Endothelial cell of hepatic sinusoid (primary cell): Measurements from ENCODE around the gene TDRD9.

Experiments
- in situ Hi-C: cut with HindIII; loops from 2 replicates; pipeline ENCODE4 v1.10.0; 2017; ENCODE audit warnings: low sequenced_read_pairs

Gene TDRD9

DNA sequence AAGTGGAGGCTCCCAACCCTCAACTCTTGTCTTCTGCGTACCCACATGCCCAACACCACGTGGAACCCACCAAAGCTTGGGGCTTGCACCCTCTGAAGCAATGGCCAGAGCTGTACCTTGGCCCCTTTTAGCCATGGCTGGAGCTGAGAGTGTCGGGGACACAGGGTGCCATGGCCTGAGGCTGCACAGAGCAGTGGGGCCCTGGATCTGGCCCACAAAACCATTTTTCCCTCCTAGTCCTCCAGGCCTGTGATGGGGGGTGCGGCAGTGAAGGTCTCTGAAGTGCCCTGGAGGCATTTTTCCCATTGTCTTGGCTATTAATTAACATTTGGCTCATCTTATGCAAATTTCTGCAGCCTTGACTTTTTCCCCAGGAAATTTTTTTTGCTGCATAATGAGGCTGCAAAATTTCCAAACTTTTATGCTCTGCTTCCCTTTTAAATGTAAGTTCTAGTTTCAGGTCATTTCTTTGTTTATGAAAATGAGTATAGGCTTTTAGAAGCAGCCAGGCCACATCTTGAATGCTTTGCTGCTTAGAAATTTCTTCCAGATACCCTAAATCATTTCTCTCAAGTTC, 138.6 kb downstream of the TDRD9 start:
- in situ Hi-C loops: no loop called here

DNA sequence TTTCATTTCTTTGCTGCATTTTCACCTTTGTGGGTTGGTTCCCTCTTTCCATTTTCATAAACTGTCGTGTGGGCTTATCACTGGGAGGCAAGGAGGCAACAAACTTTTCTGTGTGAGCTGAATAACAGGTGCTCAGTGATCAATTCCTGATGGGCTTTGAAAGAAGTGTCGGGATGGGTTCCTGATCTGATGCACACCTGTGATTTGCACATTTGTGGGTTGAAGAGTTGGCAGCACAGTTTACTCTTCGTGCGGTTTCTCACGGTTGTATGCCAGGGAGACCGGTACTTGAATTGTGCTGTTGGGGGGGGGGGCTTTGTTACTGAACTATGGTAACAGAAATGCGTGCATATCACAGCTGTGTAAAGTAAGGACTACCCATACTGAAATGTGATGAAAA, 141.3 kb downstream of the TDRD9 start:
- in situ Hi-C loops: no loop called here

DNA sequence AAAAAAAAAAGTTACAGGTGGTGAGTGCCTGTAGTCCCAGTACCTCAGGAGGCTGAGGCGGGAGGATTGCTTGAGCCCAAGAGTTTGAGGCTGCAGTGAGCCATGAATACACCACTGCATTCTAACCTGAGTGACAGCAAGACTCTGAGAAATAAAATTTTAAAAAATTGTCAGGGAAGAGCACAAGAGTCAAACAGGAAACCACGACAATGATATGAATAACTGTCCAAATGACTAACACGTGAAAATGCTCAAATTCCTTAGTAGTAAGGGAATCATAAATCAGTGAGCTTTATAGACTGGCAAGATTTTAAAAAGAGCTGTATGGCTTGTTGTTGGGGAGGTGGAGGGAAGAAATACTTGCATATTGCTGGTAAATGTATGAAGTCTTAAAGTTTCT, 144.3 kb downstream of the TDRD9 start:
- in situ Hi-C loops: no loop called here

DNA sequence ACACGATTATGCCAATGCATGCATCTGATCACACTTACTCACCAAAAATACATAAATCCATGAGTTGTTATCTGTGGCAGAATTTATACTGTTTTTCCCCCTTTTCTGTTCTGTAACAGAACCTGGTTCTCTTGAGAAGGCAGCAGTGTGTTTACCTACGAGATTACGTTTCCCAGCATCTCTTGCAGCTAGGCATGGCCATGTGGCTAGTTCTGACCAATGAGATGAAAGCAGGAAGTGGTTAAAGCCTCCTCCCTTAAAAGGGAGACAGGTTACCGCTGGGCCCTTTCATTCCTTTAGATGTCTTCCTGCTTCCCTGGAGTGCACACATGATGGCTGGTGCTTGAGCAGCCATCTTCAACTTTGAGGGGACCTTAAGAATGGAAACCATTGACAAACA, 145.5 kb downstream of the TDRD9 start:
- in situ Hi-C loops: no loop called here

DNA sequence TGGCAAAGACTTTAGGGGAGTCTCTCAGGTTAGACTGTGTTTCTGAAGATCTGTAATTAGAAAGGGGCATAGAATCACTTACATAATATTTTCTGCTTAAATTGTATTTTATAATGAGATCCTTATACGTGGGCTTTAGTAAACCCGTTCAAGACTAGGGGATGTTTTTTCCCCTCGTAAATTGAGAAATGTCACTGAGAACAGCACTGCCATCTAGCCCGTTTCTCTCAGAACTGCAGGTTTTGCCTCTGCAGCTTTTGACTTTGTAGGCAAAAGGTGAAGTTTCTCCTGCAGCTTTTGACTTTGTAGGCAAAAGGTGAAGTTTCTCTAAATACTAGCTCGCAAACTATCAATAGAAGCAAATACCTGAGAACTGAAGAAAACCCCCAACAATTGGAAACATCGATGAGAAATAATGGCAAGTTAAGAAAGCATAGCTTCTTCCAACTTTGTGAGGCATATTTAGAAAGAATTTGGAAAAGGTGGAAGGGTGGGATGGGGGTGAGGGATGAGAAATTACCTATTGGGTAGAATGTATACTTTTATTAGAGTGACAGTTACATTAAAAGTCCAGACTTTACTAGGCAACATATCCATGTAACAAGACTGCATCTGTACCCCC, 147.4 kb downstream of the TDRD9 start:
- in situ Hi-C loops: no loop called here

DNA sequence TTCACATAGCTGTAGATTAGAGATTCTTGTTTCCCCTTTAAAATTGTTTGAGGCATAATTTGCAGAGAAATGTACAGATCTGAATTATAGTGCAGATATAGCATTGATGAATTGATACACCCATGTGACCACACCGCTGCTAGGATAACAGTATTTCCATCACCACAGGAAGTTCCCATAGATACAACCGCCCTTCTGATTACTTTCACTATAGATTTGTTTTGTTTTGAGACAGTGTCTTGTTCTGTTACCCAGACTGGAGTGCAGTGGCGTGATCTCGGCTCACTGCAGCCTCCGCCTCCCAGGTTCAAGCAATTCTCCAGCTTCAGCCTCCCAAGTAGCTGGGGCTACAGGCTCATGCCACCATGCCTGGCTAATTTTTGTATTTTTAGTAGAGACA, 148.5 kb downstream of the TDRD9 start:
- in situ Hi-C loops: no loop called here

DNA sequence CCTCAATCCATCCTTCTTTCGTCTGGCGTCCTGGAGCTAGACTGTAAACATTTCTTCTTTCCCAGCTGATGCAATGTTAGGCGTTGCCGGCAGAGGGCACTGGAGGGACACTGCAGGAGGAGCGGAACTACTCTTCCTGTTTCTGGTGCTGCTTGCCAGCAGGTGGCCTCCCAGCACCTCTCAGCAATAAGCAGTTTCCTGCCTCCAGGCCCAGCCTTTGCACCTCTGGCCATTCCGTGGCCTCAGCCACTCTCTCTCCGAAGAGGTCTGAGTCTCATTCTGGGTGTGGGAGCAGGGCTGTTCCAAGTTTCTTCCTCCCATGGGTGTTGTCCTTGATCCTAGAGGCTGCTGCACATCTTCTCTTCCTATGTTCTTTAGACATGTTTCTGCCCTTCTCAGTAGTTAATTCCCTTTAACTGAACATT, 149.8 kb downstream of the TDRD9 start:
- in situ Hi-C loops: no loop called here

DNA sequence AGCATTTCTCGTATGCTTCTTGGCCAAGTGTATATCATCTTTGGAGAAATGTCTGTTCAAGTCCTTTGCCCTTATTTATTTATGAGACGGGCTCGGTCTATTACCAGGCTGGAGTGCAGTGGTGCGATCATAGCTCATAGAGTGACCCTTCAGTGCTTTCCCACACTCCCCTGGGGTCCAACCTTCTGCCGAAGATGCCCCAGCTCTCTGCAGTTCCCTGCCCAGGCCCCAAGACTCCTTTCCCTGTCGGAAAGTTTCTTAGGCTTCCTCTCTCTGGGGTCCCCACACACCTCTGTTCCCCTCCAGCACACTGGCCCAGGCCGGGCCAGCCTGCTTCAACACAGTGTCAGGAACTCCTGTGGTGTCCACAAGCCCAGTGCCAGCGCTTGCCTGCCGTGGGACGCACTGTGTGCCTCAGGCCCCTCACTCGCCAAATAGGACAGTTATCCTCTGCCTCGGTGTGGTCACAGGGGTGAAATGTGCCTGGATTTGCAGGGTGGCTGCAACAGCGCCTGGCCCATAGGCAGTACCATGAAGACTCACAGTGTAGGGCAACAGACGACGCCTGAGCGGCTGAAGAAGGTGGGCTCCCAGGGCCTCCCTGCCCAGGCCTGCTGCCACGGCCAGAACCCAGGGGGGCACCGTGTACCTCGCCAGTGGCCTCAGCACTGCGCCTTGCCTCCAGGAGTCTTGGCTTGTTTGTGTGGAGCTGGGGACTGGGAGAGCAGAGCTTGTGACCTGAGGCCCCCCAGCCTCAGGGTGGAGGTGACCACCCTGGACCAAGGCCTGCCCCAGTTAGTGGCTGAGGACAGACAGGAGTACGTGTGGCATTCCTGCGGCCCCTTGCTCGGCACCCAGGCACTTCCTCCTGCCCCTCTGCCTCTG, 152.4 kb downstream of the TDRD9 start:
- in situ Hi-C loops: no loop called here

DNA sequence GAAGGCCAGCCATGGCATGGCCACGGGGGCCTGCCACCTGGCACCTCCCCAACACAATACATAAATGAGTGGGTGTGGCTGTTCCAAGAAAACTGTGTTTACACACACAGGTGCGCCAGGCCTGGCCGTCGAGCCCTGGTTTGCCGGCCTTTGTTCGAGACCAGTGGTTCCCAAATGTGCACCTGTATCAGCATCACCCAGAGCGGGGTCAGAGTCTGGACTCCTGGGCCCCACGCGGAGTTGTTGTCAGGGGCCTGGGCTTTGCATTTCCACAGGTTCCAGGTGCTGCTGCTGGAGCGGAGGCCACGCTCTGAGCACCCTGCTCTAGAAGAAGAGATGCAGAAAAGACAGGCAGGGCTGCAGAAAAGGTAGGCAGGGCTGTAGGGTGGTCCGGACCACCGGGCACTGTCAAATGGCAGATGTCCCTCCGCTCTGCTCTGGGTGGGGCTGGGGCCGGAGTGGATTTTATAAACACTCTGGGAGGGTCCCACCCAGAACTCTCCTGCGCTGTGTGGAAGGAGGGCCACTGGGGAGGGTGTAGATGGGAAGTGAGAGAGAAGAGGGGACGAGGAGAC, 153.1 kb downstream of the TDRD9 start:
- in situ Hi-C loops: no loop called here

DNA sequence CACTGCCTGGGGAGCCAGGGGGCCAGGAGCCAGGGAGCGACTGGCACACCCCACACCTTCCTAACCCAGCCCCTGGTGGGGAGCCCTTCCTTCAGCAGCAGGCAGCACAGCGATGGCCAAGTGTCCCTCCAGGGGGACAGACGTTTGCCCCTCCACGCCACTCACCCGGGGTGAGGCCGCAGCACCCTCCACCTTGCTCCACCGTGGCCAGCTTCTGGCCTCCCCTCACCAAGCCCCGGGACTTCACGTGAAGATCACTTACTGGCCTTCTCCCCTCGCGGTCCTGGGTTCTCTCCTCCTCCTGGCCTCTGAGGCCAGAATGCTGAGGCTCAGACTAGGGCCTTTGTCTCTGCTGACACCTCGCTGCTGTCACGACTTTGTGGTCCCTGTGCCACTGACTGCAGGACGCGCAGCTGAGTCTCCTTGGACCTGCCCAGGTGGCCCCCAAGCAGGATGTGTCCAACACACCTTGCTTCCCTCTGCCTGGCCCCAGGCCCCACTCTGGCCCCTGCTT, 153.8 kb downstream of the TDRD9 start:
- in situ Hi-C loops: no loop called here

DNA sequence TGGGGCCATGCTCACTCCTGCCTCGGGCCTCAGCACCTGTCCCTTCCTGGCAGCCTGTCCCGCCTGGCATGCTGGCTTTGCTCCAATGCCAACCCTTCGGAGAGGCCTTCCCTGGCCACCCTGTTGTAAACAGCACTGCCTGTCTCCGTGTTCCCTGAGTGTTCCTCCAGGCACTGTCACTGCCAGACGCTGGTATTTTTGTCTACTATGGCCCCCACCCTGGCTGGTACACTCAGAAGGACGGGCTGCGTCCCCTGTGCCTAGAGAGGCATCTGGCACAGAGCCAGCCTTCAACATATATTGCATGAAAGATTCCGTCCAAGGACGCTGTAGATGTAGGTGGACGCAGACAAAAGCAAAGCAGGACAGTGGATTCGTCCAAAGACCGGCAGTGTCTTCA, 154.6 kb downstream of the TDRD9 start:
- in situ Hi-C loops: no loop called here

DNA sequence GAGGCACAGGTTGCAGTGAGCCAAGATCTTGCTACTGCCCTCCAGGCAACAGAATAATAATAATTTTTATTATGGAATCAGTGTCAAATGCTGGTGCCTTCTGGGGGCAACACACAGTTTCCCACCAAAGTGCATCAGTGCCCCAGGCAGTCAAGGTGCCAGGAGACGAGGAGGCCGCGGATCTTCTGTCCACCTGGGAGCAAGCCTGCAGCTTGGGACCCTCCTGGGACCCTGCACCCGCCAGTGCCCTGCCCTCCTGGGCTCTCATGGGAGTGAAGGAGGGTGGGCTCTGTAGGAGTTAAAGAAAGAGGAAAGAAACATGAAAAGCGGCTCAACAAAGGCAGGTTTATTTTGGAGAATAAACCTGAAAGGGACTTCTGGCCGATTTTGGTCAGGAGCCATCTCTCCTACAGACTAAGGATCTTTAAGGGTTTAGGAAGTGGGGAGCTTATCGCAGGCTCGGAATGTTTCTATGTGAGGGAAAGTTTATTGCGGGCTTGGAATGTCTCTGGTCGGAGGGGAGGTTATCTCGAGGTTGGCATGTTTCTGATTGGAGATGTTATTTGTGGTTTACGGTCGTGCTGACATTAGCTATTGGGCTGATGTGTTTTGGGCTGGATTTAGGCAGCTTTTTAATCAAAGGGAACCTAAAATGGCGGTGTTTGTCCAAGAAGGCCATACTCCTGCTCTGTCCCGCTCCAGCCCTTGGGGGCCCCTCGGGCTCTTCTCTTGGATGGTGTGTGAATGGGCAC, 156.2 kb downstream of the TDRD9 start:
- in situ Hi-C loops: no loop called here

DNA sequence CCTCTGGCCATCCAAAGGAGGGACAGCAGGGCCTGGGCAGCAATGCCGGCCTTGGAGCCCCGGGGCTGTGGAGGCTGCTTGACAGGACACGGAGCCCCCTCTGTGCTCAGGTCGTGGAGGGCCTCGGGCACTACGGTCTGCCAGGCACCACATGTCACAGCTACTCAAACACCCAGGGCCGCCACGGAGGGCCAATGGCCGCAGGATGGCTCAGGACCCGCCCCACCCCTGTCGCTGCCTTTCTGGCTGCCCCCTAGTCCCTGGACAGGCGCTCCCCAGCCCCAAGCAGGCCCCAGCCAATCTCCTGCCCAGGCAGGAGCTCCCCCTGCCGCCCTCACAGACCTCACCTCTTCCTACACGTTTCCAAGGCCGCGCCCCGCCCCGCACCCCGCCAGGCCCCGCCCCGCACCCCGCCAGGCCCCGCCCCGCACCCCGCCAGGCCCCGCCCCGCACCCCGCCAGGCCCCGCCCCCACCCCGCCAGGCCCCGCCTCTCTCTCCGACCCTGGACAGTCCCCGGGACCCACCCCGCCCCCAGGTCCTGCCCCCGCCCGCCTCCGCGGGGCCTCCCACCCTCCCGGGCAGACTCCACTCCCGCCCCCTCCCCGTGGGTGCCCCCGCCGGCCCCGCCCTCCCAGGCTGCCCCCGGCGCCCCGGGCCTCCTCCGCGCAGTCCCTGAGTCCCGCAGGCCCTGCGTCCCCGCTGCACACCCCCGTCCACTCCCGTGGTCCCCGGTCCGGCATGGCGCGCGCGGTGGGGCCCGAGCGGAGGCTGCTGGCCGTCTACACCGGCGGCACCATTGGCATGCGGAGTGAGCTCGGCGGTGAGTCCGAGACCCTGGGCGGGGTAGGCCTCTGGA, 157.0 kb downstream of the TDRD9 start, which contains the start of gene ASPG:
Gene ASPG, plus strand, starts transcription at position 669 of the 857 bp plus-strand sequence. Its CDS starts 71 bp downstream, at position 740.
- in situ Hi-C loops: no loop called here

DNA sequence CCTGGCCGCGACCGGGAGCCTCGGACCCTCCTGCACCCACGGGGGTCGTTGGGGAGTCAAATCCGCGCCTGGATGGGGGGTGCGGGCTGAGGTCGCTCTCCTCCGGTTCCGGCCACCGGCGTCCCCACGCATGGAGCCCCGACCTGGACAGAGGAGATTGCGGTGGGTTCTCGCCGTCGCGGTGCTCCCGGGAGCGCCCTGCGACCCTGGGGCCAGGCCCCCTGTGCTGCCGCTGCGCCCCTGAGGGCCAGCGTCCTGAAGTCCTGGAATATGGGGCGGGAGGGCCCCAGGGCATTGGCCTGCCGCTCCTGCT, 157.6 kb downstream of the TDRD9 start:
- in situ Hi-C loops: no loop called here

DNA sequence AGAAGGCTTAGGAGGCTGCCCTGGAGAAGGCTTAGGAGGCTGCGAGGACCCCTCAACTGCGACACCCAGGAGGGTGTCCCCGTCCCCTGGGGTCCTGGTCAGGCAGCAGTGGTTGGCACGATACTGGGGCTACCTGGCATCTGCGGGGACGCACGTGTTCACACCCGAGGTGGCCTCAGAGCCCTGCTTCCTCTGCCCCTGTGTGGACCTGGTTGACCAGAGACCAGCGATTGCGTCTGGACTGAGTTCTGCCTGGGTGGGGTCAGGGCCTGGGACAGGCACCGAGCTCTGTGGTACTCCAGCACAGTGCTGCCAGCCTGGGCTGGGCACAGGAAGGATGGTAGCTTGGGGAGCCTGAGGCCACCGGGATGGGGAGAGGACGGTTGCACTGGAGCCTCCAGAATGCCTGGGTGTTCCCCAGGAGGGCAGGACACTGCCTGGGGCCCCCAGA, 158.0 kb downstream of the TDRD9 start:
- in situ Hi-C loops: no loop called here

DNA sequence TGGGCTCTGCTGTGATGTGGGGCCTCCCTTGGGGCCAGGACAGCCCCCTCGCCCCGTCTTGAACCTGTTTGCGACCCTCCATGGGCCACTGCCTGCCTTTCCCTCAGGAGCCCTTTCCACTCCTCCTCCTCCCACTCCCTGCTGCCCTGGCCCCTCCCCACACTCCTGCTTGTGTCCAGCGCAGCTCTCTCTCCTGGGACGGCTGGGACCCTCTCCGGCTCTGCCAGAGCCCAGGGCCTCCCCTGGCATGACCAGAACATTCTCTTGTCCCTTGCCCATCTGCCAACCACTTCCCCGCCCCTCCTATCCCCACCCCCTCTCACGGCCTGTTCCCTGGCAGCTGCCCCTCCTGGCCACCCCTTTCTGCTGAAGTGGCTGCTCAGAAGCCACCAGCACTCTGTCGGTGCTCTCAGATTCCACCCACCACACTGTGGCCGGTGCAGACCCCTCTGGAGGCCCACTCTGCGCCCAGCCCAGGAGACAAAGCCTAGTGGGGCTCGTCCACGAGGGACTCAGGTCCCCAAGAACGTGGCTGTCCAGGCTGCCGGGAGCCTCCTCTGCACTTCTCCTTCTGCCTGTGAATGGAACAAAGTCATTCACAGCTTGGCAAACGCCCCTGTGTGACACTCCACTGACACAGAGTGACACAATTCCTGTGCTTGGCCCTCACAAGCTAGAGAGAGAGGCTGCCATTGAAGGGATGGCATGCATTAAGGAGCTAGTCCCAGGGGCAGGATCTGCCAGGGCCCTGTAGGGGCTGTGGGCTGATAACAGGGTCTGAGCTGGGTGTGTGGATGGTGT, 158.6 kb downstream of the TDRD9 start:
- in situ Hi-C loops: no loop called here

DNA sequence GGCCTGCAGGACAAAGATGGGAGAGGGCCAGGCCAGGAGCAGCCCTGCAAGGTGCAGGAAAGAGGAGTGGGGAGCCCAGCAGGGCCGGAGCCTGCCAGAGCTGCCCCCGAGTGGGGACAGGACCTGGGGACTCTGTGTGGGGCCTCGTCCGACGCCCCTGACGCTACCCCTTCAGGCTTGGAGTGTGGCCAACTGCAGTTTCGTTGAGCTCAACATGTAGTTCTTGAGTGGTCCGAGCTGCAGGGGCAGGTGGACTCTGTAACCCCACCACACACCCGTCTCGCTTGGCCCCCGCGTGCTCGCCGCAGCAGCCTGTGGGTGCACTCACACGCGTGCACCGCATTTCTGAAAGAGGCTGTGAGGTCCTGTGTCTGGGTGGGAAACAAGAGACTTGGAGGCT, 159.2 kb downstream of the TDRD9 start:
- in situ Hi-C loops: no loop called here

DNA sequence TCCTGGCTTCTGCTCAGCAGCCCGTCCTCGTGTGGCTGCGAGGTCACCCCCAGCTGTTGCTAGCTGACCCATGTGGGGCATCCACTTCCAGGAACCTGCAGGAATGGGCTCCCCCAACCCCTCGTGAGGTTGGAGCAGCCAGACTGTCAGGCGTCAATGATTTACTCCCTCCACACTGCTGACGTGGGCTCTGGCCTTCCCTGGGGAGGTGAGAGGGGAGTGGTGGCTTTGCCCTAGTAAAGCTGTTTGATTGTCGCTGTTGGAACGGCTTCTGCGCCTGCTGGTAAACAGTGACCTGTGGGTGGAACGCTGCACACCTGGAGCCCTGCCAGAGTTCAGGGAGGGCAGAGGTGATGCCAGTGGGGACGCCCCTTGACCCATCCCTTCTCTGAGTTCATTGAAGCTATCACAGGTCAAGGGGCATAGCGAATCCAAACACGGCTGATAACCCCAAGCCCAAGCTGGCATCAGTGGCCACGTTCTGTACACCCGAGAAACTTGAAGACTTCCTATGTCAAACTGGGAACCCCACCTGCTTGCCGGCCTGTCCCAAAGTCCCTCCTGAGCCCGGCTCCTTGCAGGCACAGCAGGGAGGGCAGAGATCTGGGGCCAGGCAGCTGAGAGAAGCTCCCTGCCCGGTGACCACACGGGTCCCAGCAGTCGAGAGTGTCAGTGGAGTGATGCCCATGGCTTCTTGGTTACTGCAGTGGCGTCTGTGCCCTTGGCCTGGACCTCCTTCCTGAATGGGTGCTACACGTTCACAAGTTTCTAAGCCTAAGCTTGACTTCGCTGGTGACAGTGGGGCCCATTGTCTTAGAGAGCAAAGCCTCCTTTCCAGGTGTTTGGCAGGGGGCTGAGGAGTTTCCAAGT, 160.0 kb downstream of the TDRD9 start:
- in situ Hi-C loops: no loop called here
